ENCODE measurements around the gene C20orf144.

The C20orf144 gene

GRCh38 chr20:33660685-33661058, 1.5 kb upstream of the C20orf144 start:
- no peak for TF ChIP-seq JUND (IDR thresholded peaks at IDR 0.05; ENCODE audit: low read depth)
- in situ Hi-C loops (cut with HindIII; ENCODE audit: low pct_unique_long_range_greater_than_20kb, low sequenced_read_pairs) = no loop called here
- DNase-seq (ENCODE audit: low read depth in 1 of 2, low spot score in 1 of 2) = no peak

GRCh38 chr20:33663161-33664084, 1.3 kb downstream of the C20orf144 start:
- peak; percentile 82 to 90 for DNase-seq (ENCODE audit: low read depth in 1 of 2, low spot score in 1 of 2)
- in situ Hi-C loops (cut with HindIII; ENCODE audit: low pct_unique_long_range_greater_than_20kb, low sequenced_read_pairs) = no loop called here
- no peak; the same call in 1 of the 2 replicates for TF ChIP-seq JUND (IDR thresholded peaks at IDR 0.05; ENCODE audit: low read depth)

- in situ Hi-C loops (cut with HindIII; ENCODE audit: low pct_unique_long_range_greater_than_20kb, low sequenced_read_pairs) = no loop called here
- TF ChIP-seq JUND (IDR thresholded peaks at IDR 0.05; ENCODE audit: low read depth) = no peak
Observed at GRCh38 chr20:33664085-33664761, 2.1 kb downstream of the C20orf144 start.

DNA sequence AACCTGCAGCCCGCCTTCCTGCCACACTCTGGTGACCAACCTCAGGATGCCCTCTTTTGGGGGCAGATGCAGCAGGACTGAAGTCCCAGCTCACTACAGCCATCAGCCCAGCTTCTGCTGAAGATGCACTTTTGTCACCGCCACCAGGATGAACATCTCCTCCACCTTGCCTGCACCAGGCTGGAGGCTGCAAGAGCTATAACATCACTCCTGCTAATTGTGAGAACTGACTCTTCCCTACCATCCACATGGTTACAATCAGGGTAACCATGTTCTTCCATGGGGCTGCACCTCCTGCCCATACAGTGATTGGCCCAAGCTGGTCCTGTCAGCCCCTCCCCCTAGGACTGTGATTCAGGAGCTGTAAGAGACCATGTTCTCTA, 2.6 kb downstream of the C20orf144 start:
- no peak for TF ChIP-seq JUND (IDR thresholded peaks at IDR 0.05; ENCODE audit: low read depth)
- DNase-seq (ENCODE audit: low read depth in 1 of 2, low spot score in 1 of 2) = no peak
- in situ Hi-C loops (cut with HindIII; ENCODE audit: low pct_unique_long_range_greater_than_20kb, low sequenced_read_pairs) = no loop called here

More at GRCh38 chr20:33664085-33664761, 2.1 kb downstream of the C20orf144 start:
- DNase-seq (ENCODE audit: low read depth in 1 of 2, low spot score in 1 of 2) = no peak

DNA sequence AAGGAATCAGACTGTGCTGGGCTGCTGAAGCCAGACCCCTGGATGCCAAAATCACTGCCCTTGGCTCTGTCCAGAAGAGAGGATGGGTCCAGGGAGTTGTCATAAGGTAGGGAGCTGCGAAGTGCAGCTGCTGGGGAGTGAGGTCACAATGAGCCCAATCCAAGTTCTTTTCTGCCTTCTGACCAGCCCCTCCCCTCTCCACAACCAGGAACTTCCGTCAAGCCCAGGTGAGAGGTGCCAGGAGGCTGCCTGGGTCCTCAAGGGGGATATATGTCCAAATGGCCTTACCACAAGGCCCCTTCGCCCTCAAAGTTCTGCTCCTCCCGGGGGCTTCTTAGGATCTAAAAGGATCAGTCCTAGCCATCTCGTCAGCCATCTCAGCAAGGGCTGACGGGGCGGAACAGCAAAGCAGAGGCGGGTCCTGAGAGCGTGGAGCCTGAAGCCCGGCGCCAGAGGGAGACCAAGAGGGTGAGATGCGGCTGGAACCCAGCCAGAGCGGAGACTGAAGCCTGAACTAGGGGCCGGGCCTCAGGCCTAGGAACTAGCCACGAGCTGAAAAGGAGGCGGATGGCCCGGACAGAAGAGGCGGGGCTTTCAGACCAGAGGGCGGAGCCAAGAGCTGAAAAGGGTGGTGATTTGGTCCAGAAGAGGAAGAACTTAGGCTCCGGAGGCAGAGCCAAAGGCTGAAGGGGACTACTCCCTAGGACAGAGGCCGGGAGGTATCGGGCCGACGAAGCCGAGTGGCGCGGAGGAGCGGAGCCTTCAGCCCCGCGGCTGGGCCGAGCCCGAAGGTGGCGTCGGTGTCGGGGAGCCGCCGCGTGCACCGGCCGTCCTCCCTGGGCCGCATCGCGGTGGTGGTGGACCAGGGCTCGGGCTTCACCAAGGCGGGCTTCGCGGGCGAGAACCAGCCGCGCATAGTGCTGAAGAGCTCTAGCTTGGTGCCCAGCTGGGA, 4.4 kb downstream of the C20orf144 start, which contains the start of gene ACTL10:
TSS of gene ACTL10 (plus strand) at position 651 of the 952 bp plus-strand sequence. CDS start 555 bp downstream, outside the sequence.
- TF ChIP-seq JUND (IDR thresholded peaks at IDR 0.05; ENCODE audit: low read depth) = no peak; the same call in 1 of the 2 replicates
- DNase-seq (ENCODE audit: low read depth in 1 of 2, low spot score in 1 of 2) = peak; percentile 88 to 97
- in situ Hi-C loops (cut with HindIII; ENCODE audit: low pct_unique_long_range_greater_than_20kb, low sequenced_read_pairs) = no loop called here

DNA sequence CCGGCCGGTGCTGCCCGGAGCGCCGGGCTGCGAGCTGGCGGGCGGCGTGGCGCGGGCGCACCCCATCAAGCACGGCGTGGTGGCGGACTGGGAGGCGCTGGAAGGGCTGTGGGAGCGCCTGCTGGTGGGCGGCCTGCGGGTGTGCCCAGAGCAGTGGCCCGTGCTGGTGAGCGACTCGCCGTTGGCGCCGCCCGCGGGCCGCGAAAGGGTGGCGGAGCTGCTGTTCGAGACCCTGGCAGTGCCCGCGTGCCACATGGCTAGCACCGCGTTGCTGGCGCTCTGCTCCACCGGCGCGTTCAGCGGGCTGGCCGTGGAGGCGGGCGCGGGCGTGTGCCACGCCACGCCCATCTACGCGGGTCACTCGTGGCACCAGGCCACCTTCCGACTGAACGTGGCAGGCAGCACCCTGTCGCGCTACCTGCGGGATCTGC, 5.1 kb downstream of the C20orf144 start:
- peak in 1 of 2 experiments; percentile 78 for DNase-seq (ENCODE audit: low read depth in 1 of 2, low spot score in 1 of 2)
- TF ChIP-seq JUND (IDR thresholded peaks at IDR 0.05; ENCODE audit: low read depth) = no peak
- in situ Hi-C loops (cut with HindIII; ENCODE audit: low pct_unique_long_range_greater_than_20kb, low sequenced_read_pairs) = no loop called here

GRCh38 chr20:33667676-33668465, 5.7 kb downstream of the C20orf144 start:
- in situ Hi-C loops (cut with HindIII; ENCODE audit: low pct_unique_long_range_greater_than_20kb, low sequenced_read_pairs) = no loop called here
- DNase-seq (ENCODE audit: low read depth in 1 of 2, low spot score in 1 of 2) = peak; percentile 80 to 85
- TF ChIP-seq JUND (IDR thresholded peaks at IDR 0.05; ENCODE audit: low read depth) = no peak

- no peak for TF ChIP-seq JUND (IDR thresholded peaks at IDR 0.05; ENCODE audit: low read depth)
- DNase-seq (ENCODE audit: low read depth in 1 of 2, low spot score in 1 of 2) = no peak
- in situ Hi-C loops (cut with HindIII; ENCODE audit: low pct_unique_long_range_greater_than_20kb, low sequenced_read_pairs) = no loop called here
Observed at GRCh38 chr20:33668466-33669155, 6.5 kb downstream of the C20orf144 start.

DNA sequence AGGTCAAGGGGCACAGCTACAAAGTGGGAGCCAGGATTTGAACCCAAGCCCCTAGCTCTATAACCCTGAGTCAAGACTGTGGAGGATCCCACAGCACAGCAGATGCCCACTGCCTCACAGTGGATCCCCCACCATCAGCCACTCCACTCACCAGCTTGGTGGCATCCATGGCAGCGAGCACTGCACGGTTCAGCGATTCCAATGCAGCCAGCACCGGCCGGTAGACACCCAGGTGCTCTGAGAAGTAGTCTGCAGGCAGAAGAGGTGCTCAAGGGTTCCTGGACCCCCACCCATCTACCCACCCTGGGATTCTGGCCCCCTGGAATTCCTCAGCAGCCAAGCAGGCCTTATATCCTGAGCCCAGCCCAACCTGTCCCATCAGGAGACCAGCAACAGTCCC, 7.1 kb downstream of the C20orf144 start:
- no peak for DNase-seq (ENCODE audit: low read depth in 1 of 2, low spot score in 1 of 2)
- TF ChIP-seq JUND (IDR thresholded peaks at IDR 0.05; ENCODE audit: low read depth) = no peak
- in situ Hi-C loops (cut with HindIII; ENCODE audit: low pct_unique_long_range_greater_than_20kb, low sequenced_read_pairs) = no loop called here

DNA sequence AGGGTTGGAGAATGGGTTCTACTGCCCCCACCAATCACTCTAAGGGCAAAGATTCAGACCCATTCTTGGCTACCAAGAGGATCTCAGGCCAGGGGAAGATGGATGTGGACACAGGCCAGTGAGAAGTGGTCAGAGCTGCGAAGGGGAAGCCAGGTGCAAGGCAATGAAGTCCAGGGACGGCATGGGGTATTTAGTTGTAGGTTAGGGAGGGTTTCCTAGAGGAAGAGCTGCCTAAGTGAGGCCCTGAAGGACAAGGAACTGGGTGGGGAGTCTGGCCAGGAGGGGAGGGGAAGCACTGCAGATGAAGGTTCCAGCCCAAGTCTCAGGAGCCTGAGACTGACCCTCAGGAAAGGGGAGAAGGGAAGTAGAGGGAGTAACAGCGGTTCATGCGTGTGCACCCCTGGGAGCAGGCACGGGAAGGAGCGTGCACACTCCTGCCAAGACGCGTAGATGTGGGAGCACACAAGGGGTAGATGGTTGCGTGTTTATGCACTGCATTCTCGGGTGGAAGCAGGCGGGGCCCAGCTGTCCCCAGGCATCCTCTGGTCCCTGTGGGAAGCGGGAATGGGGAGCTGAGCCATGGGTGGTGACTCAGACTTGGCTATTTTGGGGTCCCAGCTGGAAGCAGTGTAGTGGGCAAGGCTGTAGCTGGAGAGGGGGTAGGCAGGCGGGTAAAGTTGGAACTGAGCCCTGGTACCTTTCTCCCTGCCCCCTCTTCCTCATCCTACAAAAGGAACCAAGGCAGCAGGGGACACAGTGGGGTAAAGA, 7.9 kb downstream of the C20orf144 start:
- no peak for DNase-seq (ENCODE audit: low read depth in 1 of 2, low spot score in 1 of 2)
- no peak for TF ChIP-seq JUND (IDR thresholded peaks at IDR 0.05; ENCODE audit: low read depth)
- in situ Hi-C loops (cut with HindIII; ENCODE audit: low pct_unique_long_range_greater_than_20kb, low sequenced_read_pairs) = no loop called here

Data from T47D (cell line).